HG03103 (cell line): ENCODE measurements around the gene GBP1.
"Not testable (repeated sequence)": the region's sequence is repeated elsewhere in the genome, so short reads cannot be mapped to it uniquely, and the experiment has no call there.

Experiments
- ATAC-seq: cut with Tn5 transposase; IDR thresholded peaks from one replicate; pipeline ENCODE4 v1.9.1; 2021; ENCODE audit warnings: low read depth; ENCODE audit not compliant: unreplicated experiment

Gene GBP1, protein sequence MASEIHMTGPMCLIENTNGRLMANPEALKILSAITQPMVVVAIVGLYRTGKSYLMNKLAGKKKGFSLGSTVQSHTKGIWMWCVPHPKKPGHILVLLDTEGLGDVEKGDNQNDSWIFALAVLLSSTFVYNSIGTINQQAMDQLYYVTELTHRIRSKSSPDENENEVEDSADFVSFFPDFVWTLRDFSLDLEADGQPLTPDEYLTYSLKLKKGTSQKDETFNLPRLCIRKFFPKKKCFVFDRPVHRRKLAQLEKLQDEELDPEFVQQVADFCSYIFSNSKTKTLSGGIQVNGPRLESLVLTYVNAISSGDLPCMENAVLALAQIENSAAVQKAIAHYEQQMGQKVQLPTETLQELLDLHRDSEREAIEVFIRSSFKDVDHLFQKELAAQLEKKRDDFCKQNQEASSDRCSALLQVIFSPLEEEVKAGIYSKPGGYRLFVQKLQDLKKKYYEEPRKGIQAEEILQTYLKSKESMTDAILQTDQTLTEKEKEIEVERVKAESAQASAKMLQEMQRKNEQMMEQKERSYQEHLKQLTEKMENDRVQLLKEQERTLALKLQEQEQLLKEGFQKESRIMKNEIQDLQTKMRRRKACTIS

DNA sequence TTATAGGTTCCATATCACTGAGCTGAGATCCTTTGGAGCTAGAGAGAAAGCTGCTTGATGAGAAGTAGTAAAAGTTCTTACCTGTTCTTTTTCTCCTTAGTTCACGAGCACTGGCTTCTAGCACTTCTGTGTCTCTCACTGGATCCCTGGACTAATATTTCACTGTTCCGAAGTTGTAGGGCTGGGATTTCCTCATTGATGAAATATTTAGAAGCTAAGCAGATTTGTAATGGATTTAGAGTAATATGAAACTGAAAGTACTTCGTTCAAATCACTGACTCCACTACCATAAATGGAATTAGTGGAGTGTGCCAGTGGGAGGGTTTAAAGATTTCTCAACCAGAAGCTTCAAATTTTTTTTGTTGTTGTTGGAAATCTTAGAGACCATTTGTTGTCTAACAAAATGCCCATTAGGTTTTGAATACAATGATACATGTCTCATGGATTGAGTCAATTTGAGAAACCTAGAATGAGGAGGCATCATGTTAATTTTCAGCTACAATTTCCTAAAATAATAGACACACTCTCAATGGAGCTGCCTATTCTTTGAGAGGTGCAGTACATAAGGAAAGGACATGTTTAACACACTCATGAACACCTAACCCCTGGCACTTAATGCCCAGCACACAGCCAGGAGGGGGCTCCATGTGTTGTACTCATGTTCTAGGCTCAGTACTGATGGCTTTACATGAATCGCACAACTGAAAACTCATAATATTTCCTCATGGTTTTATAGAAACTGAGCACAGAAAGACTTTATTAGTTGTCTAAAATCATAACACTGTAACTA lies at the start of gene GBP1:
Gene GBP1, minus strand, starts transcription at position 130 of the 790 bp plus-strand sequence. CDS start 1,974 bp downstream, outside the sequence.
- ATAC-seq, result peak; percentile 48

DNA sequence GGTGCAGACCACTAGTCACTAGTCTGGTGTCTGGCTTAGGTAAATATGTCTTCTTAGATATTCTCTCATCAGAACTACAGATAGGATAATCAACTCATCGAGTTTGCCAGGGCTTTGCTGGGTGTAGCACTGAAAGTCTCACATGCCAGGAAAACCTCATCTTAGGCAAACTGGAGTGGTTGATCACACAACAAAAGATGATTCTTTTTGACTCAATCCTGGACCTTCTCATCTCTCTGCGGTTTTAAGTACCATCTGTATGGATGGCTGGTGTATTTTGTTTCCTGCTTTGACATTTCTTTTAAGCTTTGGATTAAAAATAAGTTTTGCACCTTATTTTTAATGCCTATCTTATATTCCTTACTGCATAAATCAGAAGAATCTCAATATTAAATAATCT lies 49.7 kb upstream of the GBP1 start:
- ATAC-seq, result no peak

DNA sequence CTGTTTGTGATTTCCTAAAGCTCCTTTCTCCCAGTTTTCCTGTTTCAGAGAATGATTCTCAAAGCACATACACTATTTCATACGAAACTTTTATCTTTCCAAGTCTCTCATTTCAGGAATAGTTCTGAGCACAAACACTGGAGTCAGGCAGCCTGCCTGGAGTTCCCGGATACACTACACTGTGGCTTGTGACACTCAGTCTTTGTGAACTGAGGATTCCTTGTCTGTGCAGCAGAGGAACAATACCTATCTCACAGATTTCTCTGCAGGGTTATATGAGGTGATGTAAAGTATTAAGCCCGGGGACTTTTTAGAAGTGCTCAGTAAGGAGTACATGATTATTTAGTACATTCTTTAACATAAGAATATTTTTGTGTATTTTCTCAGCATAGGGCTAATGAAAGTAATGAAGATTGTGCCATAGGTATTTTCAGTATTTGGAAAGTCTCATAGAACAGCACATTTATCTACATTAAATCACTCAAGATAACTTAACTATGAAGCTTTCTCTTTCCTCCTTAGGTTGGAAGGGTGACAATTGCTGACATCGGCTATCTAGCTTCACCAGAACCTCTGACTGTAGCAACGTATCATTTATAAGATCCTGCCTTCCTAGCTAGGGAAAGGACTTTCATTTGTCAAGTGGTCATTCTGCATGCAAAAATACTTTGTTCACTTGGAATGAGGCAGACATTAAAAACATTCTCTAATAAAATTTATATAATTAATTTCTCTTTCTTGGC lies 48.0 kb upstream of the GBP1 start:
- ATAC-seq, result no peak

DNA sequence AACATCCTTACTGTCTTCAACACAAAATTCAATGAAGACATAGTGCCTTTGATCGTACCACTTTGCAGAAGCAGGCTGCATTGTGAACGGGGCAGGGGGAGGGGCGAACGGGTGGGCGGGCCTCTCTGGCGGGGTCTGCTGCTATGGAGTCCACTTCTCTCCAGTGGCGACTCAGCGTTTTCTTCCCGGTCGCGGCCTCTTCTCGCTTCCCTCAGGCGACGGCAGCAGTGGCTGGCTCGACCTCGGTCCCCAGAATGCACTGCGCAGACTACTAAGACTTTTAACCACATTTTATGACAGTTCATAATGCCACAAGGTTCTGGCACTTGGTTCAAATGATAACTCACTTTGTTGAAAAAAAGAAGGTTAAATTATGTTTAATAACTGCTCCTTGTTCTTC lies 39.7 kb upstream of the GBP1 start:
- ATAC-seq, result no peak

DNA sequence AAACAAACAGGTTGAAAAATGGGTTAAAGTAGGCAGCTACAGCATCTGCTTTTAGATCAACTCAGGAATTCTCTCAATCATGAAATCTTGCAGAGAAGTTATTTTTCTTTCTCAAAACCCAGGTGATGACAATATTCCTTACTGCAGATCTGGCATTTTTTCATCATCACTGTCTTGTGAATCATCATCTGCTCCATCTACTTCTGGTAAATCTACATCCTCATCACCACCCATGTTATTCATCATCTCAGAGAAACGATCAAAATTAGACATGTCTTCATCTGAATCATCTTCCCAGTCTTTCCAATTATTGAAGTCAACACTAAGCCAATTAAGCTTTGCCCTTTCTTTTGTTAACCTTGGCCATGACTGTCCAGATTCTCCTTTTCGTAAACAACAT lies 39.1 kb upstream of the GBP1 start:
- no peak for ATAC-seq

DNA sequence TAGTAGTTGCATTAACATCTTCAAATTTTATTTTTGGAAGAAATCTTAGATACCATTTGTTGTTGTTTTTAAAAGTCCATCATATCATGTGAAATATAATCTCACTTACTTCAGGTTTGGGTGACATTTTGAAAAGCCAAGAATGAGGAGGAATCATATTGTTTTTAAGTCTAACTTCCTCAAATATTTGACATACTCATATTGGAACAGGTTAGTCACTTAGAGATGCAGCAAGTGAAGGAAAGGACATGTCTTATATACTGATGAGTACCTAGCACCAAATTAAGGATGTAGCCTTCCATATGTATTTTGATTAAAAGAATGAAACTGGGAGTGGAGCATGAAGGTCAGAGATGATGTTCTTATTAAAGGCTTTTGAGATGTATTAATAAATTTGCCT lies 37.0 kb upstream of the GBP1 start:
- ATAC-seq, result no peak

DNA sequence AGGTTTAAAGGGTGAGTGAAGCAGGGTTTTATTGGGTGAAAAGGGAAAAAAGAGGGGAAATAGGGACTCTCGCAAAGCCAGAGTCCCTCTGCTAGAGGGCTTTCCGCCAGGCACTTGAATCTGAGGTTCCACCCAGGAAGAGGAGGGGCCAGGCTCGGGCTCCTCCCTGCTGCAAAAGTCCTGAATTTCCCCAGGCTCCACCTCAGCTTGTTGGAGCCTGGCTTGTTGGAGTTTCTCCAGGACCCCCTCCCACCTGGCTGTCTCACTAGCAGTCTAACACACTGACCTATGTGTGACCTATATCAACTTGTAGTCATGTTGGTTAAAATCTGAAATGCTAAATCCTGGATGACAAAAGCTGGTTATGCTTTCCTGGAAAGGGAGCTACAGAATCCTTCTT lies 35.4 kb upstream of the GBP1 start:
- ATAC-seq, result no peak

DNA sequence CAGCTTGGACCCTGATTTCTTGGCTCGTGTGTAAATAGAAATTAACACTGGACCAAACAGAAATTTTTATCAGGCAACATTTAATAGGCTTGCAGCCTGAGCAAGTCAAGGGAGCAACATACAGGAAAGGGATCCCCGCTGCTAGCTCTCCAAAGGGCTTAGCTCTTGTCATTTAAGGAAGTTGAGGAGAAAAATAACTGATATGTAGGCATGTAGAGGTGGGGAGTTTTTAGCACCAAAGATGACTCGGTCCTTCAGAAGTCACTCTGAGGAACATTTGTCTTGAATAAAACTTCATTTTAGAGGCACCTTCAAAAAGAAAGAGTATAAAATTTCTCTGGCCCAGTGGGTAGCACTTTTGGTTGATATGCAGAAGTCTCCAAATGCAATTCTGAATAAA lies 33.8 kb upstream of the GBP1 start:
- no peak for ATAC-seq

DNA sequence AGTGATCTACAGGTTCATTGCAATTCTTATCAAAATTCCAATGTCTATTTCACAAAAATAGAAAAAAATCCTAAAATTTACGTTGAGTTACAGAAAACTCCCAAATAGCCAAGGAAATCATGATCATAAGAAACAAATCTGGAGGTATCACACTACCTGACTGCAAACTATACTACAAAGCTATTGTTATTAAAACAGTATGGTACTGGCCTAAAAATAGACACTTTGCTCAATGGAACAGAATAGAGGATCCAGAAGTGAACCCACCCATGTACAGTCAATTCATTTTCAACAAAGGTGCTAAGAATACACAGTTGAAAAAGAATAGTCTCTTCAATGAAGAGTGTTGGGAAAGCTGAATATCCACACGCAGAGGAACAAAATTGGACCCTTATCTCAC lies 30.7 kb upstream of the GBP1 start:
- no peak for ATAC-seq

DNA sequence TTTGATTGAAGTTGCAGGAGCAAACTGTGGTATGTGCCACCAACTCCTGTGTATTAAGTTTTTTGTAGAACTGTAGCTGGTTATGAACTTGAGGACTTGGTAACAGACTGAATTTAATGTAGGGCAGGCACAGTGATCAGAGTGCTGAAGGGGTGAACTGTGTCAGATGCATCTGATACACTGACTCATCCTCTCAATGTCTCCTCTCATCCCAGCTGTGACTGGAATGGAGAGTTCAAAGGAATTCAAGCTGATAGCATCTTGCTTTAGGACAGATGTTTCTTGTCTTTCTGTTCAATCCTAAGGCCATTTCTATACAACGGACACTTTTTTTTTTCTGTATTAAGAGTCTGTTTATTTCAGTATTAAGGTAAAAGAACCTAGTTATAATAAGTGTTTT lies 25.0 kb upstream of the GBP1 start:
- ATAC-seq, result no peak

DNA sequence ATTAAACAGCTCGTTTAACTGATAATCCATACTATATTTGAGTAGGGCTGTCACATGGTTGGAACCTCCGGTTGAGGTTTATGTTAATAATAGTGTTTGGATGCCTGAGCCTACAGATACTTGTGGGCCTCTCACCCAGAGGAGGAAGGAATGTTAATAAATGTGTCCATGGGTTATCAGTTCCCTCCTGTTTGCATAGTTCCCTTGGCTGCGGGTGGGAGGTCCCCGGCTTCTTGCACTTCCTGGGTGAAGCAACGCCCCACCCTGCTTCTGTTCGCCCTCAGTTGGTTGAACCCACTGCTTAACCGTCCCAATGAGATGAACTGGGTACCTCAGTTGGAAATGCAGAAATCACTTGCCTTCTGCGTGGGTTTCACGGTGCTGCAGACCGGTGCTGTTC lies 23.6 kb upstream of the GBP1 start:
- no peak for ATAC-seq

DNA sequence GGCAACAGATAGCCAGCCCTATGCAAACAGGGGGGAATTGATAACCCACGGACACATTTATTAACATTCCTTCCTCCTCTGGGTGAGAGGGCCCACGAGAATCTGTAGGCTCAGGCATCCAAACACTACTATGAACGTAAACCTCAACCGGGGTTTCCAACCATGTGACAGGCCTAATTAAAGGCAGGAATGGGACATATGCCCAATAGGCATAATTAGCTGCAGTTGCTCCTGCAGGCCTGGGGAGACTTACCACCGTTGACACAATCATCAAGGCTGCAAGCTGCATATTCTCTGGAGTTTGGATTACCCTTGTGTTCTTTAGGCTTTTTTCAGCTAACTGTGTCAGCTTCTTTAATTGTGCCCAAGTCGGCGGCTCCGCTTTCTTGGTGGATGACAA lies 22.2 kb upstream of the GBP1 start:
- ATAC-seq, result no peak

DNA sequence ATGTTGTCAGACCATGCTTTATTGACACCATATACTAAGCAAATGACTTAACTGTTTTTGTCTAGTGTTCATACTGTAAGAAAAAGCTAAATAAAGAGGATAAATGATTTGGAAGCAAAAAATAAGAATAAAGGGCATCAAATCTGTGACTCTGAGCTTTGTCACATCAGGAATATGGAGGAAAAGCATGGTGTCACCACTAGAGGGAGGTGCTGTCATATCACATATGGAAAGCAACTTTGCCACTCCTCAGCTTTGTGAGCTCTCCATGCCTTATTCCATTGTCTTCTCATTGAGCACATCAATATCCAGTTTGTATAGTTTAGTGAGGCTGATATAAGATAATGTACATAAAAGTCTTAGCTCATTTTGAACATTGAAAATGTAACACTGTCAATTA lies 20.8 kb upstream of the GBP1 start:
- no peak for ATAC-seq

DNA sequence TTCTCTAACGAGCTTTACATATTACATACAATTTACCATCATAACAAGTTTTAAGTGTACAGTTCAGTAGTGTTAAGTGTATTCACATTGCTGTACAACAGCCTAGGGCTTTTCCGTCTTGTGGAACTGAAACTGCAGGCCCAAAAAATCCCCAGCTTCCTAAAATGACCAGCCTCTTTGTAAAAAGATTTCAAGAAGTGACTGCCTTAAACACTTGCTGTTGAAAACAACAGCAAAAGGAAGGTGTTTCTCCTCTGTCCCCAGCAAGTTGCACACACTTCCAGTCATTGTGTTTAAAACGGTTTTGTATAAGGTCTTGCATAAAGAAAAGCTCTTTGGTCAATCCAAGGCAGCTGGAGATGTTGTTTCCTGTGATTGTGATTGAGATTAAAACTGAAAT lies 16.0 kb upstream of the GBP1 start:
- ATAC-seq, result no peak

DNA sequence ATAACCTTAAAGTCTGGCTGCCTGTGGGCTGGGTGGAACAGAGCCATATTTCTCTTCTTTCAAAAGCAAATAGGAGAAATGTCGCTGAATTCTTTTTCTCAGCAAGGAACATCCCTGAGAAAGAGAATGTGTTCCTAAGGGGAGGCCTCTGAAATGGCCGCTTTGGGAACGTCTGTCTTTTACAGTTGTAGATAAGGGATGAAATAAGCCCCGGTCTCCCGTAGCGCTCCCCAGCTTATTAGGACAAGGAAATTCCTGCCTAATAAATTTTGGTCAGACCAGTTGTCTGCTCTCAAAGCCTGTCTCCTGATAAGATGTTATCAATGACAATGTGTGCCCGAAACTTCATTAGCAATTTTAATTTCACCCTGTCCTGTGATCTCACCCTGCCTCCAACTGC lies 15.1 kb upstream of the GBP1 start:
- not testable (repeated sequence) for ATAC-seq

DNA sequence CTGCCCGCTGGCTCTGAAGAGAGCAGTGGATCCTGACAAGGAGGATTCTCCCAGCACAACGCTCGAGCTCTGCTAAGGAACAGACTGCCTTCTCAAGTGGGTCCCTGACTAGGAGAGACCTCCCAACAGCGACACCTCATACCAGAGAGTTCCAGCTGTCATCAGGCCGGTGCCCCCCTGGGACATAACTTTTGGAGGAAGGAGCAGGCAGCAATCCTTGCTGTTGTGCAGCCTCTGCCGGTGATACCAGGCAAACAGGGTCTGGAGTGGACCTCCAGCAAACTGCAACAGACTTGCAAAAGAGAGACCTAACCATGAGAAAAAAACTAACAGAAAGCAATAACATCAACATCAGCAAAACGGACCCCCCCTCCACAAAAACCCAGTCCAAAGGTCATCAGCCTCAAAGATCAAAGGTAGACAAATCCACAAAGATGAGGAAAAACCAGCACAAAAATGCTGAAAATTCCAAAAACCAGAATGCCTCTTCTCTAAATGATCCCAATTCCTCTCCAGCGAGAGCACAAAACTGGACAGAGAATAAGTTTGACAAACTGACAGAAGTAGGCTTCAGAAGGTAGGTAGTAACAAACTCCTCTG lies 7.6 kb upstream of the GBP1 start:
- not testable (repeated sequence) for ATAC-seq

DNA sequence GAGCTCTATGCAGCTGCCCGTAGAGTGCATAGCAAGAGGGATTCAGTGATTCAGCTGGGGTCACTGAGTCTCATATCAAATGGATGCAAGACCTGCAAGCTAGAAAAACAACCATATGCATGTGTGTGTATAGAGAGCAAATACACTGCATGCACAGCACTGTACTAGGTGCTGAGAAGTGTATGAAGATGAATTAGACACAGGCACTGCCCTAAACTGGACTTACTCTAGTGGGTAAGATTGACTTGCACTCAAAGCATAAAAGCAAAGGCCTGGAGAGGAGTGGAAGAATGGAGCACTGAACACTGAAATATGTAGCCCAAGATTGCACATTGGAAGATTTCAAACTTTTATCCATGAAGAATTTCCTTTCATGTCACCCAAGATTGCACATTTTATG lies 5.5 kb upstream of the GBP1 start:
- no peak for ATAC-seq

DNA sequence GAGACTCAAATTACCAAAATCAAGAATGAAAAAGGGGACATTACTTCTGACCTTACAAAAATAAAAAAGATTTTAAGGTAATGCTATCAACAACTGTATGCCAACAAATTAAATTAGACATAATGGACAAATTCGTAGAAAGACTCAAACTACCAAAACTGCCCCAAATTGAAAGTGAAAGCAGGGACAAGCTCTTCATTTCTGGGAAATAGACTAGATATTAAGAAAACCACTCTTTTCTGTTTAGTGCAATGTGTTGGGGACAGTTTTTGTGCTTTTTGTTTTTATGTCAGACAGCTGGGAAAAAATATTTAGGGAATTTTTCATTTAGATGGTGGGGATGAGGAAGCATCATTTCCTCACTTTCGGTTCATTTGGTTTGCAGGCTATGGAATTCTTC lies 4.9 kb upstream of the GBP1 start:
- ATAC-seq, result no peak

DNA sequence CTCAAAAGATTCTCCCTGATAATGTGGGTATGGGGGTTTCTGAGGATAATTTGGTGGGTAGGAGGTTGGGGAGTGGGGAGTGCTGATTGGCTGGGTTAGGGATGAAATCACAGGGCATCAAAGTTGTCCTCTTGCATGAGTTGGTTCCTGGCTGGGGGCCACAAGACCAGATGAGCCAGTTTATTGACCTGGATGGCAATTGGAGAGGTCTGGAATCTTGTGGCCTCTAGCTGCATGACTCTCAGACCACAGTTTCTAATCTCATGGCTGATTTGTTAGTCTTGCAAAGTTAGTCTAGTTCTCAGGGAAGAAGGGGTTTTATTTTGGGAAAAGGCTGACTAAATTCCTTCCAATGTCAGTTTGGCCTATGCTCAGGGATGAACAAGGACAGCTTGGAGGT lies 3.3 kb upstream of the GBP1 start:
- ATAC-seq, result no peak

DNA sequence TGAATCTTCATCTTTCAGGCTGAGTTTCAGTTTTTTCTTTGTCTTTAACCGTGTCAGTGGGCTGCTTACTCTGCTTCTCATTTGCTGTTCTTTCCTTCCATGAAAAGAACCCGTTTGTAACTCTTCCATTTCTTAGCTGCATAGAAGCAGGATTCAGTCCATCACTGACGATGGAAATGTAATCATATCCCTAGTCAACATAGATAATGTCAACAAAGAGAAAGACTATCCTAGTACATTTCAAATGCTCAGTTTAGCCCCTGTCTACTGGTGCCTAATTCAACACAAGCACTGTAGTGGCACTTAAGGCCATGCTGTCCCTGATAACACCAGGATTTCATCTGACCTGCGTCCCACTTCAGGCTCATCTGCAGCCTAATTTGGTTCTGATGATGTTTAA lies 376 bp downstream of the GBP1 start:
- peak; percentile 38 for ATAC-seq

DNA sequence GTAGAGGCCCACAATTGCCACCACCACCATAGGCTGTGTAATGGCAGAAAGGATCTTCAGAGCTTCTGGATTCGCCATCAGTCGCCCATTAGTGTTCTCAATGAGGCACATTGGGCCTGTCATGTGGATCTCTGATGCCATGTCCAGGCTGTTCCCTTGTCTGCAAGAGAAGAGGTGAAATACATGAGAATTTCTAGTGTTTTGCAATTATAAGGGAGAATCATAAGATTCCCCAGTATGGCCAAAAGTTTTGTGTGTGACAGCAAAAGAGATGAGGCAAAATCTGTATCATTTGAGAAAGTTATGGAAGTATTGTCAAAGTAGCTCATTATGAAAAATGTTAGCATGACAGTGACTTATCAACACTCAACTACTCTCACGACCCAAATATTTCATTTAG lies 1.9 kb downstream of the GBP1 start:
- no peak for ATAC-seq
